ENCODE measurements around the gene INO80.

INO80 gene

DNA sequence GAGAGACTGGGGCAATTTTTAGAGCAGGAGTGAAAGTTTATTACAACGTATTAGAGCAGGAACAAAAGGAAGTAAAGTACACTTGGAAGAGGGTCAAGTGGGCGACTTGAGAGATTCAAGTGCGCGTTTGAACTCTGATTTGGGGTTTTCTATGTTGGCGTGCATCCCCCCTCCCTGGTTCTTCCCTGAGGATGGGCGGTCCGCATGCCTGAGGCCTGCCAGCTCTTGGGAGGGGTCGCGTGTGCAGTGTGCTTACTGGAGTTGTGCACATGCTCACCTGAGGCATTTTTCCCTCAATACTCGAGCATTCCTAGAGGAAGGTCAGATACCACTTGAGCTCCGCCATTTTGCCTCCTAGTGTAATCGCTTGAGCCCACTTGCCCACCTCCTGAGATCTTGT, 173.2 kb downstream of the INO80 start:
- DNase-seq = no peak

DNA sequence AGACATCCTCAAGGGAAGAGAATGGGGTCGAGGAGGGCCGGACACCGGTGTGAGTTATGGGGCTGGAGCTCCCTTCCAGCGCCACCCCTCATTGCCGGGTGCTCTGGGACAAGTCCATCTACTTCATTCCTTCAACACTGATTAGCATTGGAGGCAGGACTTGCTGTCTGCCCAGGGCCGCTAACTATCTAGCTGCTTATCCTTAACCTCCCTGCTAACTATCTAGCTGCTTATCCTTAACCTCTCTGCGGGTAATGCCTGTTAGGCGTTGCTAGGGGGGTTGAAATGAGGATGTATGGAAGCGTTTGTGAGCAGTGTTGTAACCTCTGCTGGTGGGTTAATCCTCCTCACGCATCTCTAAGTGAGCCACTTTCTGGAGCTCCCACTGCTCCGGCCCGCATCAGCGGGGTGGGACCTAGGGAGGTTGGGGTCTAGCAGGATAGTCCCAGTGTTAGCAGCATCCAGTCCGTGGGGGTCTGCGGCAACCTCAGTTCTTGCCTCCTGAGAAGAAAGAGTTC, 173.7 kb downstream of the INO80 start:
- no peak for DNase-seq

DNA sequence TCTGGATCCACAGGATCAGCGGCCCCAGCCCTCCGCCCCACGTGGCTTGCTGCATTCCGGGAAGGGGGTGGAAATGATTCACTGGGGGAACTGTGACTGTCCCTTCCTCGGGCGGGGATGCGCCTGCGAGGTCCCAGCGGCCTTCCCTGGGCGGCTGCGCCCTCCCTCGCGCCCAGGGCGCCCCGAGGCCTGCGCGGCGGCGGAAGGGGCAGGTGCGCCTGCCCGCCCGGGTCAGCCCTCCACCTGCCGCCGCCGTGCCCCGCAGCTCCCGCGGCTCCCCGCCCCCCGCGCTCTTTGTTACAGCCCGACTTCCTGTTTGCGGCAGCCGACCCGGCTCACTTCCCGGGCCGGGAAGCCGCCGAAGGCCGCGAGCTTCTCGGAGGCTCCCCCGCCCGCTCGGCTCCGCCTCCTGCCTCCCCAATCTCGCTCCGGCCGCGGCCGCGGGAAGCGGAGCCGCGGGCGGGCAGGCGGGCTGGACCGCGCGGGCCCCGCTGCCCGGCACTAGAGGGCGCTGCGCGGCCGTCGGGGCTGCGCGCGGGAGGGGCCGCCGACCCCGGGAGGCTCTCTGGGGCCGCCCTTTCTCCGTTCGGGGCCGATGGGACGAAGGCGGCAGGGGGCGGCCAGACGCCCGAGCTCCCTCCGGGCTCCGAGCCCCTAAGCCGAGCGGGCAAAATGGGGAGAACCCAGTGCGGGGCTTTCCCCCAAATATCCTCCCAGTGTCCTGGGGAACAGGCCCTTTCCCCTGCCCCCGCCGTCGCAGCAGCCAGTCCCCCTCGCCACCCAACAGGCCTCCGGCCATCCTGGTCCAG, 174.3 kb downstream of the INO80 start:
- peak; percentile 87 for DNase-seq

DNA sequence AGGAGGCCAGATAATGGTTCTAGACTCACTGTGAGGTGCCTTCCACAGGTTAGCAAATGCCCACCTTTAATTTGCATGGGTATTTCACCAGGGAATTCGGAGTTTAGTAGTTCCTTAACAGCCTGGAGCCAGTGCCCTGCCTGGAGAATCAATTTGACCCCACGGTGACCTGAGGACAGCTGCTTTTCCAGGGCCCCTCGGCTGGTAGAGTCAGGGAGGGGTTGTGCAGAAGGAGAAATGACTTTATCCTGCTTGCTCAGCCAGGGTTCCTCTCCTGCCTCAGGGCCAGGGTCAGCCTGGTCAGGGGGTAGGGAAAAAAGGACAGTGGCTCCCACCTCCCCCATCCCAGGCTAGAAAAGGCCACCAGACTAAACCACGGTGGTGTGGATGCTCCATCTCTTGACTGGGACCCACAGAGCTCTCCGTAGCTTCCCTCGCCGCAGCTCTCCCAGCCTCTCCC, 175.0 kb downstream of the INO80 start:
- no peak for DNase-seq

DNA sequence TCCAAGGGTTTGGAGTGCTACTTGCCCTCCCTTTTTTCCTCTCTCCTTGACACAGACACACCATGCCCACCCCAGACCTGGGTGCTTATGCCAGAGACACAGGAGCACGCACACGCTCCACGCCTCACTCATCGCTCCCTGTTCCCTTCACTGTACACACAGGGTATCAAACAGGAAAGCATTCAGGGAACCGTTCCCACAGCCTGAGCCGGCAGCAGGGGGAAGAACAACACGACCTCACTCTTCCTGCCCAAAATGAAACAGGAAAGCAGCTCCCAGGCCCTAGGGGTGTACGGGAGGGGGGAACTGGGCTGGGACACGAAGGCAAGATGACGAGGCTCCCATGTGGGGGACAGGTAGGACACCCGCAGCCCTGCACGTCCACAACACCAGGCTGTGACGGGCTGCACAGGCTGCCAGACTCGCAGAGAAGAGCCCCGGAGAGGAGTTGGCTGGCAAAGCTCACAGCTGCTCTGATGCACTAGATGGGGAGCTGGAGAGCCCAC, 175.7 kb downstream of the INO80 start:
- DNase-seq = no peak

DNA sequence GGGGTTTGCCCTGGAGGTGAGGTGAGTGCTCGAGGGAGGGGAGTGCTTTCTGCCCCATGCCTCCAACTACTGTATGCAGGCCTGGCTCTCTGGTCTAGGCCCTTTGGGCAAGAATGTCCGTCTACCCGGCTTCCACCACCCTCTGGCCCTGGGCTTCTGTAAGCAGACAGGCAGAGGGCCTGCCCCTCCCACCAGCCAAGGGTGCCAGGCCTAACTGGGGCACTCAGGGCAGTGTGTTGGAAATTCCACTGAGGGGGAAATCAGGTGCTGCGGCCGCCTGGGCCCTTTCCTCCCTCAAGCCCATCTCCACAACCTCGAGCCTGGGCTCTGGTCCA, 177.6 kb downstream of the INO80 start:
- no peak for DNase-seq

DNA sequence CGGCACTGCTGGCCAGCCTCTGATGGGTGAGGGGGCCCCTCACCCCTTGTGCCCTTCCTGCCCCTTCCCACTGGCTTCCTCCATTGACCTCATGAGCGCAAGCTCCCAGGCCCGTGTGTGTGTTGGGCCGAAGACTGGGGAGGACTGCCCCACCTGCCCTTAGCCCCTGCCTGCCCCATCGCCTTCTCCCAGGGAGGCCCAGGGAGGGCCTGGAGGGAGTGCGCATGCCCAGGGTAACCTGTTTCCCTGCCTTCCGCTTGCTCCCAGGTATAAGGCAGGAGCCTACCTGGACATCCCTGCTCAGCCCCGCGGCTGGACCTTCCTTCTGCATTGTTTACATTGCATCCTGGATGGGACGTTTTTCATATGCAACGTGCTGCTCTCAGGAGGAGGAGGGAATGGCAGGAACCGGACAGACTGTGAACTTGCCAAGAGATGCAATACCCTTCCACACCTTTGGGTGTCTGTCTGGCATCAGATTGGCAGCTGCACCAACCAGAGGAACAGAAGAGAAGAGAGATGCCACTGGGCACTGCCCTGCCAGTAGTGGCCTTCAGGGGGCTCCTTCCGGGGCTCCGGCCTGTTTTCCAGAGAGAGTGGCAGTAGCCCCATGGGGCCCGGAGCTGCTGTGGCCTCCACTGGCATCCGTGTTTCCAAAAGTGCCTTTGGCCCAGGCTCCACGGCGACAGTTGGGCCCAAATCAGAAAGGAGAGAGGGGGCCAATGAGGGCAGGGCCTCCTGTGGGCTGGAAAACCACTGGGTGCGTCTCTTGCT, 178.1 kb downstream of the INO80 start:
- DNase-seq = peak; percentile 42

DNA sequence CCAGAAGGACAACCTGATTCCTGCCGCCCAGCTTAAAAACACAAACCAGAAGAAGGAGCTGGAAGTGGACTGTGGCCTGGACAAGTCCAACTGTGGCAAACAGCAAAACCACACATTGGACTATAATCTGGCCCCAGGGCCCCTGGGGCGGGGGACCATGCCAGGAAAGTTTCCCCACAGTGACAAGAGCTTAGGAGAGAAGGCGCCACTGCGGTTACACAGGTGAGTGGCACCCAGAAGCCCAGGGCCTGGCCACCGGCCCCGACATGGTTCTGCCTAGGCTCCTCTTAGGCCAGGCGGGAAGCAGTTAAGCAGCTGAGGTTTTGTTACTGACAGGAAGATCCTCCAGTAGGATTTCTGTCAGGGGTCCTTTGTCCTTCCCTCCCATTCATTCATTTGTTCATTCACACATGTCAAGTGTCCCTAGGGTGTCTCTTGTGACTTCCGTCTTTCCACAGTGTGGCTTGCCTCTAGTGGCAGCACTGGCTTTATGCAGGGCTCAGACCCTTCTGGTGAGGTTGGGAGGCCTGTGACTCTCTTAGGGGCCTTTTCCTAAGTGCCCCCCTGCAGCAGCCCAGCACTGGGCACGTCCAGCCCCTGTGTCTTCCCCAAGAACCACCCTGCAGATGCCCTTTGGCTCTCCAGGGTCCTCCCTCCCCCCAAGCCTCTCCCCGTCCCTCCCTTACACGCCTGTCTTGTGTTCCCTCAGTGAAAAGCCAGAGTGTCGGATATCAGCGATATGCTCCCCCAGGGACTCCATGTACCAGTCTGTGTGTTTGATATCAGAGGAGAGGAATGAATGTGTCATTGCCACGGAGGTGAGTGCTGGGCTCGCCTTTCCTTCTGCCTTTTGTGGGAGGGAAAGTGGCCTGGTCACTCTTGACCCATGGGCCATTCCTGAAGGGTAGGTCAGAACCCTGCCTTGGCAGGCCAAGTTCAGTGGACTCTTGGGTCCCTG, 179.1 kb downstream of the INO80 start:
- DNase-seq = no peak

DNA sequence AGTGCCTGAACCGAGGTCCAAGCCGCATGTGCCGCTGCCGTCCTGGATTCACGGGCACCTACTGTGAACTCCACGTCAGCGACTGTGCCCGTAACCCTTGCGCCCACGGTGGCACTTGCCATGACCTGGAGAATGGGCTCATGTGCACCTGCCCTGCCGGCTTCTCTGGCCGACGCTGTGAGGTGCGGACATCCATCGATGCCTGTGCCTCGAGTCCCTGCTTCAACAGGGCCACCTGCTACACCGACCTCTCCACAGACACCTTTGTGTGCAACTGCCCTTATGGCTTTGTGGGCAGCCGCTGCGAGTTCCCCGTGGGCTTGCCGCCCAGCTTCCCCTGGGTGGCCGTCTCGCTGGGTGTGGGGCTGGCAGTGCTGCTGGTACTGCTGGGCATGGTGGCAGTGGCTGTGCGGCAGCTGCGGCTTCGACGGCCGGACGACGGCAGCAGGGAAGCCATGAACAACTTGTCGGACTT, 179.8 kb downstream of the INO80 start:
- DNase-seq = no peak

DNA sequence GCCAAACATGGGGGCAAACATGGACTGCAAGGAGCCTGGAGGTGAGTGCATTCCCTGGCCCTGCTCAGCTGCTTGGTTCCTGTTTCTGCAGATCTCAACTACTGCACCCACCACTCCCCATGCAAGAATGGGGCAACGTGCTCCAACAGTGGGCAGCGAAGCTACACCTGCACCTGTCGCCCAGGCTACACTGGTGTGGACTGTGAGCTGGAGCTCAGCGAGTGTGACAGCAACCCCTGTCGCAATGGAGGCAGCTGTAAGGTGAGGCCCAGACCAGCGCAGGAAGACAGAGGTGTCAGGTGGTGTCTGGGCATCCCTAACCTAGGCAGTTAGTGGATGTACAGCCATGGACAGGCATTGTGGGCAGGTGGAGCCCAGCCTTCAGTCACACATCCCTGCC, 181.6 kb downstream of the INO80 start:
- no peak for DNase-seq

DNA sequence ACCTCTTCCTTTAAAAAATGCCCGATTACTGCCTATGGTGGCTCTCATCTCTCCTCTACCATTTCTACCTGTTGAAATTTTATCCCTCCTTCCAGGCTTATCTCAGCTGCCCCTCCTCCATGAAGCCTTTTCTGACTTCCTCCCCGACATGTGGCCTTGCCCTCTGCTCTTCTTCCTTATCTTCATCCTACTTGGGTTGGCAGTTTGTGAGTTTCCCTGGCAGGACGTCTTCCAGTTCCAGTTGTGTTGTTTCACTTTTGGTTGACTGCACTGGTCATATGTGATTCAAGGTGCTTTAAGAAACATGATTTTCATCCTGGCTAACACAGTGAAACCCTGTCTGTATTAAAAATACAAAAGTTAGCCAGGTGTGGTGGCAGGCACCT, 182.6 kb downstream of the INO80 start:
- DNase-seq = no peak

DNA sequence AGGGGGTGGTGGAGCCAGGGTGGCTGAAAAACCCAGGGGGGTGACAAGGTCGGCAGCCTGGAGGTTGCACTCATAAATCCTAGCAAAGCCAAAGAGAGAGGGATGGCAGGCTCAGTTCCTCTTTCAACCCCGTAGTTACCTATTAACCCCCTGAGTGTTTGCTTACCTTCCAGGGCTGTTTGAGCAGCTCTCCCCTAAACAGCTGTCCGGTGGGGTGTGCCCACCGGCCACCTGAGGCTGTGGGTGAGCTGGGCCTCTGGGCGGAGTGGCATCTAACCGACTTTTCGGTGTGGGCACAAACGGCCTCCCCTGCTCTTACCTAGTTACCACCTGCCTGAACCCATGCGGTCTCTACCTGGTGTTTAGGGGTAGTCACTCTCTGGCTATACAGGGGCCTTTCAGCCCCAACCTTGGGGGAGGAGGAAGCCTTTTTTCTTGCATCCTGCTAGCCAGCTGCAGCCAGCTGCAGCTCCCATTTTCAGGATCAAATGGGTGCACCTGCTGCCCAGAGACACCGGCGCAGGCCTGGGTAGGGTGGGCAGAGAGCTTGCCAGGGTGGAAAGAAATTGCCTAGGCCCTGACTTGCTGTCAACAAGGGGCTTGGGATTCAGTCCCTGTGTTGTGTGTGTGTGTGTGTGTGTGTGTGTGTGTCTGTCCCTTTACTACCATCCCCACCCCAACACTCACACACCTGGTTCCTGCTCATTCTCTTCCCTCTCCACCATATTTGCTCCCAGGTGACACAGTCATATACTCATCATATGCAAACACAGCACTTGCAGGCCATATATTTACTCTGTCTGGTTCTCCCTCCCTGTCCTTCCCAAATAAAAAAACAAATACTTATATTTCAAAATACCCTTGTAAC, 183.2 kb downstream of the INO80 start:
- no peak for DNase-seq

DNA sequence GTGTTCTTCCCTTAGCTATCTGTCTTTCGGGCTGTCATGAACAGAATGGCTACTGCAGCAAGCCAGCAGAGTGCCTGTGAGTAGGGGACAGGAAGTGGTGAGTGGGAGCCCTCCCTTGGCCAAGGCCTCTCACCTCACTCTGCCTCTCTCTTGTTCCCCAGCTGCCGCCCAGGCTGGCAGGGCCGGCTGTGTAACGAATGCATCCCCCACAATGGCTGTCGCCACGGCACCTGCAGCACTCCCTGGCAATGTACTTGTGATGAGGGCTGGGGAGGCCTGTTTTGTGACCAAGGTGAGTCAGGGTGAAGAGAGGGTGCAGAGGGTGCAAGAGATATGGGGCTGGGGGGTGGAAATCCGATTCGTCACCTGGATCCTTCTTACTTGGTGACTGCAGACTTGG, 183.9 kb downstream of the INO80 start:
- no peak for DNase-seq

DNA sequence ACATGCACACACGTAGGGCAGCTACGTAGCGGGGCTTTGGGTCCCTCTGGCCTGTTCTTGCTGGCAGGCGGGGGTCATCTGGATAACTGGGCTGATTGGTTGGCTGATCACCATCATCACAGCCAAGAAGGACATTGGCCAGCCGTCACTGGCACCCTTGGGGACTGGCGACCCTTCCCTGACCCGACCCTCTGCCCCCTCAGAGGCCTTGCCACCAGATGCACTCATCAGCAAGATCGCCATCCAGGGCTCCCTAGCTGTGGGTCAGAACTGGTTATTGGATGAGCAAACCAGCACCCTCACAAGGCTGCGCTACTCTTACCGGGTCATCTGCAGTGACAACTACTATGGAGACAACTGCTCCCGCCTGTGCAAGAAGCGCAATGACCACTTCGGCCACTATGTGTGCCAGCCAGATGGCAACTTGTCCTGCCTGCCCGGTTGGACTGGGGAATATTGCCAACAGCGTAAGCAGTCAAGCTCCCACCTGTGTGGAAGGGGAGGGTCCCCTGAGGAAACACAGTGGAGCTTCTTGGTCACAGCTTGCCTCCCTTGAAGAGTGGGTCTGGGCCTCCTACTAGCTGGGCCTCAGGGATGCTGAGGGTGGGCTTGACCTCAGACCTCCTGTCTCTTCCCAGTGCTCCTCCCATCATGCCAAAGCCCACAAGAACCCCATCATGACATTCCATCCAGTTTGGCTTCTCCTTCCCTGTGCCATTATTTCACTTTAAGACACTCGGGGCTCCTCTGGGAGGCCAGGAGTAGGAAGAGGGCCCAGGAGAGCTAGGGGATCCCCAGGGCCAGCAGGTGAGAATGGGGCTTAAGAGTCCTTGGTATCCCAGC, 184.6 kb downstream of the INO80 start:
- no peak for DNase-seq

DNA sequence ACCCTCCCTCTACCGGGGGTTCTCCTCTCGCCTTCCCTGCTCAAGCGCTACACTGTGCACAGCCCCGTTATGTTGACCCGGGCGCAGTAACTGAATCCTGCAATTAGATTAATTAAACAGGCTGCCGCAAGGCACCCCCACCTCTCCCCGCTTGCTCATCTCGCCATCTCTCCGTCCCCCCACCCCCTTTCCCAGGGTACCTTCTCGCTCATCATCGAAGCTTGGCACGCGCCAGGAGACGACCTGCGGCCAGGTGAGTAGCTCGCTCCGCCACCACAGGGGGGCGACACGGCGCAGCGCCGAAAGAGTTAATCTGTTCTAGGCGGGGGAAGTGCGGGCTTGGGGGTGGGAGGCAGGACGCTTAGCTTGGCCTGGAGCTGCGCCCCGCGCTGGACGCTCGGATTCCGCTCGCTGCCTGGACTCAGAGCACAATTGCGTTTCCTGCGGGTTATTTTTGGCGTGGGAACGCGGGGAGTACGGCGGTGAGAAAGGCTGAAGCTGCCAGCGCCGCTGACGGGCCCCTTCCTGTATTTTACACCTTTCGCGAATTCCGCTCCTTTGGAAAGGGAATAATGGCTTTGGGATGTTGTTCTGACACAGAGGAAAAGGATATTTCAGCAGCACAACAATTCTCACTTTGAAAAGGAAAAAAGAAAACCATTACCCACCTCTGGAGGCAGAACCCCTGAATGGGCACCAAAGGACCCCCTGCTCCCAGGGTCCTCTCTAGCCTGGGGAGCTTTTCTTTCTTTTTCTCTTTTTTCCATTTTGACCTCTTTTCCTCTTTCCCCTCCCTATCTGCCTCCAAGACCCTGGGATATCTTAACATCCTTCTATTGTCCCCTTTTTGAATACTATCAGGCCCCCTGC, 185.4 kb downstream of the INO80 start:
- DNase-seq = peak; percentile 34

DNA sequence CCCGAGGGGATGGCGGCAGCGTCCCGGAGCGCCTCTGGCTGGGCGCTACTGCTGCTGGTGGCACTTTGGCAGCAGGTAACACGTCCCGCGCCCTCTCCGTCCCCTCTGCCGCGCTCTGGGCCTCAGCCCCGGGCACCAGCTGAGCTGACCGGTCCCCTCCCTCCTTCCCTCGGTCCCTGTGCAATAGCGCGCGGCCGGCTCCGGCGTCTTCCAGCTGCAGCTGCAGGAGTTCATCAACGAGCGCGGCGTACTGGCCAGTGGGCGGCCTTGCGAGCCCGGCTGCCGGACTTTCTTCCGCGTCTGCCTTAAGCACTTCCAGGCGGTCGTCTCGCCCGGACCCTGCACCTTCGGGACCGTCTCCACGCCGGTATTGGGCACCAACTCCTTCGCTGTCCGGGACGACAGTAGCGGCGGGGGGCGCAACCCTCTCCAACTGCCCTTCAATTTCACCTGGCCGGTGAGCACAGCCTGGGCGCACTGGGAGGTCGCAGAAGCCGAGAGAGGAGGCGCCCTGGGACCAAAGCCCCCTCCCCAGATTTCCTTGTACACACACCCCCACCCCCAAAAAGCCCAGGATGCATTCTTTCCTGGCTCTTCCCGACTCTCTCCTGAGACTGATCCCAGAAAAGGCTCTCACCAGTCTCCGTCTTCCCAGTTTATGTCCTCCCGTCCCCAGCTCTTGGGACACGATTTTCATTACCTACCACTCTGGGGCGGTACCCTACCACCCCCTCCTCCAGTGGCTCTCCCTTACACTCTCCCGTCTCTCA, 186.2 kb downstream of the INO80 start:
- DNase-seq = peak; percentile 68

Data from EL (cell line).